Measurements from ENCODE around the gene RNU5B-1.

Gene RNU5B-1

DNA sequence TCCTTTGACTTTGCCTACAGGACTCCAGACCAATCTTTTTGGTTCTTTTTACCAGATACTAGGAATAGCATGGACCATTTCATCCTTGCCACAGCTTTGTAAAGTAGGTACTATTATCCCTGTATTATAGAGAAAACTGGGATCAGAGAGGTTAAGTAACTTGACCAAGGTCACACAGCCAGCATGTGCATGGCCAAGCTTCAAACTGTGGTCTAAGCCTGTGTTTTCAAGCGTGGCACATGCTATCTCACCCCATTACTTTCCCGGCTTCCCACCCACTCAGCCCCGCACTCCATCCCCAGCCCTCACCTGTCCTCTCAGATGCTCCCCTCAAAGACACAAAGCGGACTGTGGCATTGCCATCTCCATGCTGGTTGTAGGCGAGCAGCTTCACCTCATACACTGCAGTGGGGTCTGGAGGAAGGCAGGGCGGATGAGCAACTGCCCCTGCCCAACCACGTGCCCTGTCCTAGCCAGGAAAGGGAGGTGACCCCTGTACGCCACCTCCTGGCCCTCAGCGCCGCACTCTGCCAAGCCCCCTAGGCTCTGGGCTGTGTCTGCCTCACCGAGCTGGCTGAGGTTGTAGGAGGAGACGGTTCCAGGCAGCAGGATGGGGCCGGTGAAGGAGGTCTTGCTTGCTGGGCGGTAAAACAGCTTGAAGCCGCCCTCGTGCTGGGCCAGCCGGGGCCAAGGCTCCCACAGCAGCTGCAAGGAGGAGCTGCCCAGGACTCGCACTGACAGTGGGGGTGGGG, 25.7 kb downstream of the RNU5B-1 start:
- Histone ChIP-seq H3K27ac (replicated peaks) (no peak overlapping the region), H3K4me3 (replicated peaks; ENCODE audit: insufficient read depth, low read length) (no peak overlapping the region)

DNA sequence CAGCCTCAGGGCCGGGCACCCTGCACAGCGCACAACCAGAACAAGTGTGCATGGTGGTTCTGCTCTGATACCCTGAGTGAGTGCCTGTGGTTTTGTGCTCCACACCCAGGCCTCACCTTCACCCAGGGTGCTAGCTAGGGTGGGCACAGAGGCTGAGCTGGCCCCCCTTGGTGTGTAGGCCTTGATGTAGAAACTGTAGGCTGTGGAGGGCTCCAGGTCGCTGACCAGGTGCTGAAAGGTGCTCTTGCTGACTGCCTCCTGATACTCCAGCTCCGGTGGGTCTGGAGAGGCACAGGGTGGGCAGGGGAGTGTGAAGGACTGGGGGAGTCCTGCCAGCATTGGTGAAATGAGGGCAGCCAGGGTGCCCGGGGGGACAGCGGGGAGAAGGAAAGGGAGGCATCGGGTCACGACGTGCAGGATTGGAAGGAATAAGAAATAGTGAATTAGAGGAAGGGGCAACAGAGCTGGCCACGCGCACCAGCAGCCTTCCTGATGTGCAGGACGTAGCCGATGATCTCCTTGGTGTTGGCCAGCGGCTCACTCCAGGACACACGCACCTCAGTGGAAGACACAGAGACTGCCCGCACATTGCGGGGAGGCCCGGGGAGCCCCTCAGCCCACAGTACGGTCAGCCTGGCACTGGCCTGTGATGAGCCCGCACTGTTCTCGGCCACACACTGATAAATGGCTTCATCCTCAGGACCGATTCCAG, 26.6 kb downstream of the RNU5B-1 start:
- DNase-seq (ENCODE audit: low read depth in 1 of 2, low spot score in 1 of 2), result no peak
- peaks cover 10% of the 10 kb centered on the region for H3K27me3 ChIP-seq (ENCODE audit: insufficient read depth, poor library complexity, severe bottlenecking)
- H3K4me3 ChIP-seq (replicated peaks; ENCODE audit: insufficient read depth, low read length), result no peak overlapping the region
- H3K27ac ChIP-seq (replicated peaks), result no peak overlapping the region
- TF ChIP-seq, protein P1, sequence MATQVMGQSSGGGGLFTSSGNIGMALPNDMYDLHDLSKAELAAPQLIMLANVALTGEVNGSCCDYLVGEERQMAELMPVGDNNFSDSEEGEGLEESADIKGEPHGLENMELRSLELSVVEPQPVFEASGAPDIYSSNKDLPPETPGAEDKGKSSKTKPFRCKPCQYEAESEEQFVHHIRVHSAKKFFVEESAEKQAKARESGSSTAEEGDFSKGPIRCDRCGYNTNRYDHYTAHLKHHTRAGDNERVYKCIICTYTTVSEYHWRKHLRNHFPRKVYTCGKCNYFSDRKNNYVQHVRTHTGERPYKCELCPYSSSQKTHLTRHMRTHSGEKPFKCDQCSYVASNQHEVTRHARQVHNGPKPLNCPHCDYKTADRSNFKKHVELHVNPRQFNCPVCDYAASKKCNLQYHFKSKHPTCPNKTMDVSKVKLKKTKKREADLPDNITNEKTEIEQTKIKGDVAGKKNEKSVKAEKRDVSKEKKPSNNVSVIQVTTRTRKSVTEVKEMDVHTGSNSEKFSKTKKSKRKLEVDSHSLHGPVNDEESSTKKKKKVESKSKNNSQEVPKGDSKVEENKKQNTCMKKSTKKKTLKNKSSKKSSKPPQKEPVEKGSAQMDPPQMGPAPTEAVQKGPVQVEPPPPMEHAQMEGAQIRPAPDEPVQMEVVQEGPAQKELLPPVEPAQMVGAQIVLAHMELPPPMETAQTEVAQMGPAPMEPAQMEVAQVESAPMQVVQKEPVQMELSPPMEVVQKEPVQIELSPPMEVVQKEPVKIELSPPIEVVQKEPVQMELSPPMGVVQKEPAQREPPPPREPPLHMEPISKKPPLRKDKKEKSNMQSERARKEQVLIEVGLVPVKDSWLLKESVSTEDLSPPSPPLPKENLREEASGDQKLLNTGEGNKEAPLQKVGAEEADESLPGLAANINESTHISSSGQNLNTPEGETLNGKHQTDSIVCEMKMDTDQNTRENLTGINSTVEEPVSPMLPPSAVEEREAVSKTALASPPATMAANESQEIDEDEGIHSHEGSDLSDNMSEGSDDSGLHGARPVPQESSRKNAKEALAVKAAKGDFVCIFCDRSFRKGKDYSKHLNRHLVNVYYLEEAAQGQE (IDR thresholded peaks at IDR 0.05; ENCODE audit: insufficient replicate concordance, low read depth), result peak; percentile 85
- TF ChIP-seq, protein P2, sequence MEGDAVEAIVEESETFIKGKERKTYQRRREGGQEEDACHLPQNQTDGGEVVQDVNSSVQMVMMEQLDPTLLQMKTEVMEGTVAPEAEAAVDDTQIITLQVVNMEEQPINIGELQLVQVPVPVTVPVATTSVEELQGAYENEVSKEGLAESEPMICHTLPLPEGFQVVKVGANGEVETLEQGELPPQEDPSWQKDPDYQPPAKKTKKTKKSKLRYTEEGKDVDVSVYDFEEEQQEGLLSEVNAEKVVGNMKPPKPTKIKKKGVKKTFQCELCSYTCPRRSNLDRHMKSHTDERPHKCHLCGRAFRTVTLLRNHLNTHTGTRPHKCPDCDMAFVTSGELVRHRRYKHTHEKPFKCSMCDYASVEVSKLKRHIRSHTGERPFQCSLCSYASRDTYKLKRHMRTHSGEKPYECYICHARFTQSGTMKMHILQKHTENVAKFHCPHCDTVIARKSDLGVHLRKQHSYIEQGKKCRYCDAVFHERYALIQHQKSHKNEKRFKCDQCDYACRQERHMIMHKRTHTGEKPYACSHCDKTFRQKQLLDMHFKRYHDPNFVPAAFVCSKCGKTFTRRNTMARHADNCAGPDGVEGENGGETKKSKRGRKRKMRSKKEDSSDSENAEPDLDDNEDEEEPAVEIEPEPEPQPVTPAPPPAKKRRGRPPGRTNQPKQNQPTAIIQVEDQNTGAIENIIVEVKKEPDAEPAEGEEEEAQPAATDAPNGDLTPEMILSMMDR (IDR thresholded peaks at IDR 0.05; ENCODE audit: insufficient read depth, low read length), result no peak

More for the DNA sequence above, 25.7 kb downstream of the RNU5B-1 start:
- DNase-seq (ENCODE audit: low read depth in 1 of 2, low spot score in 1 of 2), result no peak
- TF ChIP-seq POLR2AphosphoS5 (IDR thresholded peaks at IDR 0.05; ENCODE audit: low read depth) (no peak), GABPA (IDR thresholded peaks at IDR 0.05; ENCODE audit: low read depth) (no peak)
- TF ChIP-seq, protein P1 (IDR thresholded peaks at IDR 0.05; ENCODE audit: insufficient replicate concordance, low read depth), result no peak
- TF ChIP-seq, protein P2 (IDR thresholded peaks at IDR 0.05; ENCODE audit: insufficient read depth, low read length), result no peak
- peaks cover 8% of the 10 kb centered on the region for H3K27me3 ChIP-seq (ENCODE audit: insufficient read depth, poor library complexity, severe bottlenecking)

DNA sequence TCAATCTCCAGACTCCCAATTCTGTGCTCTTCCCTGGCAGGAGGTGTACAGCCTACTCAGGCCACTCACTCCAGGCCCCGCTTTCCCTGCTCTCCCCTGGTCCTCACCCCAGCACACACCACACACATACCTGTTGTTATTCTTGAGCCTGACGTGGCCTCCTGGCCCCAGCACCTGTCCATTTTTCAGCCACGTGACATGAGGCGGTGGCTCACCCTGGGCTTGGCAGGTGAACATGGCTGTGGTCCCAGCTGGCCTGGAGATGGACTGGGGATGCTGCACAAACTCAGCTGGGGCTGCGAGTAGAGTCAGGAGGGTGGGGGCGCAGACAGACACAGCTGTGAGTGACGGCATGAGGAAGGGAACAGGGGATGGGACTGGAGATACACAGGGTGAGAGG, 27.3 kb downstream of the RNU5B-1 start:
- TF ChIP-seq, protein P1 (IDR thresholded peaks at IDR 0.05; ENCODE audit: insufficient replicate concordance, low read depth), result no peak
- TF ChIP-seq GABPA (IDR thresholded peaks at IDR 0.05; ENCODE audit: low read depth) (no peak), SPI1 (IDR thresholded peaks at IDR 0.05; ENCODE audit: borderline replicate concordance, low read depth) (no peak), POLR2AphosphoS5 (IDR thresholded peaks at IDR 0.05; ENCODE audit: low read depth) (no peak)
- TF ChIP-seq, protein P2 (IDR thresholded peaks at IDR 0.05; ENCODE audit: insufficient read depth, low read length), result no peak
- DNase-seq (ENCODE audit: low read depth in 1 of 2, low spot score in 1 of 2), result no peak
- Histone ChIP-seq H3K4me3 (replicated peaks; ENCODE audit: insufficient read depth, low read length) (no peak overlapping the region), H3K27me3 (ENCODE audit: insufficient read depth, poor library complexity, severe bottlenecking) (peaks cover 6% of the 10 kb centered on the region), H3K27ac (replicated peaks) (no peak overlapping the region)
